ENCODE measurements around the gene DNAJB8. TPM values are rescaled to one million over a fixed set of nuclear protein-coding genes. Genes with fewer than 3 reads are reported as not detected.

DNAJB8 gene
- total RNA-seq, 1 experiment from 2014 or later: not detected

Other genes starting within 250 kb of the DNAJB8 start
- gene GATA2, start 26.3 kb upstream of the DNAJB8 start, total RNA-seq (2014; rRNA removed; shearing (Covaris generic)): 114 and 123 TPM in 2 replicates
- 622 and 639 TPM in 2 replicates for gene RPN1, start 183.9 kb upstream of the DNAJB8 start, total RNA-seq (2014; rRNA removed; shearing (Covaris generic))